Measurements from ENCODE around the gene H2BK1. TPM values are rescaled to one million over a fixed set of nuclear protein-coding genes. Genes with fewer than 3 reads are reported as not detected.

Gene H2BK1
- total and polyA plus RNA-seq, 4 donors: 0.52 TPM; not detected in 3

DNA sequence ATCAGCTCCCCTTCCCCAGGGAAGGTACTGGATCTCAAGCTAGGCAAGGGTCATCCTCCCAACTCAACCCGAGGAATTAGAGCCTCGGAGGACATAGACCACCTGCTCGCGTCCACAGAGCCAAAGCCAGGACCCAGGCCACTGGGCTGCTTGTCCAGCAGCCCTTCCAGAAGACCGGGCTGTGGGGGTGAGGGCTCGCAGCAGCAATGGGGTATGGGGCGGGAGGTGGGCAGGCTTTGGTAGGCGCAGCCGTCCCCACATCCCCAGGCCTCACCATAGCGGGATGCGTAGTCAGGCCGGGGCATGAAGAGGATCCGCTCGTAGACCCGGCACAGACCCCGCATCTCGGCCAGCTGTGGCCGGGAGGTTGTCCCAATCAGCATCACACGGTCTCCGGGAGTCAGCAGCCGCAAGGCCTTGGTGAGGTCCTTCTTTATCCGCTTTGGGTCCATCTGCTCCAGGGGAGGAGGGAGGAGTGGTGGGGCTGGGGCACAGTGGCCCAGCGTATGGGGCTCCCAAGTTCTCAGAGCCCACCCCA, 18.2 kb downstream of the H2BK1 start:
- ATAC-seq (ENCODE audit: insufficient read depth, low FRiP score) (no peak), DNase-seq (no peak)
- no peaks in the 10 kb centered on the region for H3K27me3 ChIP-seq (ENCODE audit: control insufficient read depth in 3 of 3, insufficient read depth in 3 of 3, low read length in 2 of 3)
- H3K4me1 ChIP-seq (ENCODE audit: control insufficient read depth in 5 of 5, insufficient read depth in 5 of 5, low read length in 5 of 5): no peaks in the 10 kb centered on the region
- 95 to 96% methylated on average over 23 of the region's 23 CpGs for WGBS, 2 donors
- H3K27ac ChIP-seq (ENCODE audit: low read depth in 1 of 2, low read length in 1 of 2): no peak overlapping the region
- no peaks in the 10 kb centered on the region for H3K9me3 ChIP-seq (ENCODE audit: control insufficient read depth in 4 of 4, insufficient read depth in 3 of 4, low read length in 3 of 4)
- H3K9ac ChIP-seq (ENCODE audit: insufficient read depth in 1 of 2, low read length in 2 of 2): no peak overlapping the region
- TF ChIP-seq CTCF (IDR thresholded peaks at IDR 0.05; ENCODE audit: control extremely low read depth, extremely low read depth): no peak
- H3K36me3 ChIP-seq (ENCODE audit: control insufficient read depth in 4 of 4, insufficient read depth in 4 of 4, low read length in 4 of 4): no peaks in the 10 kb centered on the region
- no peak overlapping the region for H3K4me3 ChIP-seq

GRCh38 chr7:151191544-151191943, 18.7 kb downstream of the H2BK1 start:
- H3K4me3 ChIP-seq: no peak overlapping the region
- no peaks in the 10 kb centered on the region for H3K9me3 ChIP-seq (ENCODE audit: control insufficient read depth in 4 of 4, insufficient read depth in 3 of 4, low read length in 3 of 4)
- no peak for TF ChIP-seq CTCF (IDR thresholded peaks at IDR 0.05; ENCODE audit: control extremely low read depth, extremely low read depth)
- no peak overlapping the region for H3K9ac ChIP-seq (ENCODE audit: insufficient read depth in 1 of 2, low read length in 2 of 2)
- DNase-seq (no peak), ATAC-seq (ENCODE audit: insufficient read depth, low FRiP score) (no peak)
- no peaks in the 10 kb centered on the region for H3K36me3 ChIP-seq (ENCODE audit: control insufficient read depth in 4 of 4, insufficient read depth in 4 of 4, low read length in 4 of 4)
- WGBS, 2 donors: 78 to 90% methylated on average over 12 of the region's 12 CpGs
- H3K4me1 ChIP-seq (ENCODE audit: control insufficient read depth in 5 of 5, insufficient read depth in 5 of 5, low read length in 5 of 5): no peaks in the 10 kb centered on the region
- no peaks in the 10 kb centered on the region for H3K27me3 ChIP-seq (ENCODE audit: control insufficient read depth in 3 of 3, insufficient read depth in 3 of 3, low read length in 2 of 3)
- H3K27ac ChIP-seq (ENCODE audit: low read depth in 1 of 2, low read length in 1 of 2): no peak overlapping the region

DNA sequence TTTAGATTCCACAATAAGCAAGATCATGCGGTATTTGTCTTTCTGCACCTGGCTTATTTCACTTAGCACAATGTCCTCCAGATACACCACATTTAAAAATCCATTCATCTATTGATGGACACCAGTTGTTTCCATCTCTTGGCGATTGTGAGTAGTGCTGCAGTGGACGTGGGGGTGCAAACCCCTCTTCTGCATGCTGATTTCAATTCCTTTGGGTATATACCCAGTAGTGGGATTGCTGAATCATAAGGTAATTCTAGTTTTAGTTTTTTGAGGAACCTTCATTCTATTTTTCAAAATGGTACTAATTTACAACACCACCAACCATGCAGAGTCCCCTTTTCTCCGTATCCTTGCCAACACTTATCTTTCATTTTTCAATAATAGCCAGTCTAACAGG, 21.2 kb downstream of the H2BK1 start:
- TF ChIP-seq CTCF (IDR thresholded peaks at IDR 0.05; ENCODE audit: control extremely low read depth, extremely low read depth): no peak
- H3K27ac ChIP-seq (ENCODE audit: low read depth in 1 of 2, low read length in 1 of 2): no peak overlapping the region
- H3K9ac ChIP-seq (ENCODE audit: insufficient read depth in 1 of 2, low read length in 2 of 2): no peak overlapping the region
- 82 to 88% methylated on average over 4 of the region's 4 CpGs for WGBS, 2 donors
- H3K27me3 ChIP-seq (ENCODE audit: control insufficient read depth in 3 of 3, insufficient read depth in 3 of 3, low read length in 2 of 3): no peaks in the 10 kb centered on the region
- ATAC-seq (ENCODE audit: insufficient read depth, low FRiP score) (no peak), DNase-seq (no peak)
- H3K36me3 ChIP-seq (ENCODE audit: control insufficient read depth in 4 of 4, insufficient read depth in 4 of 4, low read length in 4 of 4): no peaks in the 10 kb centered on the region
- no peak overlapping the region for H3K4me3 ChIP-seq
- H3K9me3 ChIP-seq (ENCODE audit: control insufficient read depth in 4 of 4, insufficient read depth in 3 of 4, low read length in 3 of 4): no peaks in the 10 kb centered on the region
- H3K4me1 ChIP-seq (ENCODE audit: control insufficient read depth in 5 of 5, insufficient read depth in 5 of 5, low read length in 5 of 5): peaks cover 0 to 5% (median 0%) of the 10 kb centered on the region in 5 donors

- 68 to 79% methylated on average over 5 of the region's 5 CpGs for WGBS, 2 donors
- no peaks in the 10 kb centered on the region for H3K27me3 ChIP-seq (ENCODE audit: control insufficient read depth in 3 of 3, insufficient read depth in 3 of 3, low read length in 2 of 3)
- peak overlapping the region in 1 of 2 donors; percentile 30 for H3K27ac ChIP-seq (ENCODE audit: low read depth in 1 of 2, low read length in 1 of 2)
- no peak overlapping the region for H3K4me3 ChIP-seq
- H3K9me3 ChIP-seq (ENCODE audit: control insufficient read depth in 4 of 4, insufficient read depth in 3 of 4, low read length in 3 of 4): no peaks in the 10 kb centered on the region
- H3K9ac ChIP-seq (ENCODE audit: insufficient read depth in 1 of 2, low read length in 2 of 2): no peak overlapping the region
- DNase-seq (no peak), ATAC-seq (ENCODE audit: insufficient read depth, low FRiP score) (no peak)
- no peak for TF ChIP-seq CTCF (IDR thresholded peaks at IDR 0.05; ENCODE audit: control extremely low read depth, extremely low read depth)
- H3K4me1 ChIP-seq (ENCODE audit: control insufficient read depth in 5 of 5, insufficient read depth in 5 of 5, low read length in 5 of 5): peaks cover 0 to 5% (median 0%) of the 10 kb centered on the region in 5 donors
- no peaks in the 10 kb centered on the region for H3K36me3 ChIP-seq (ENCODE audit: control insufficient read depth in 4 of 4, insufficient read depth in 4 of 4, low read length in 4 of 4)
Measured at GRCh38 chr7:151188252-151188542, 22.1 kb downstream of the H2BK1 start.
